ENCODE measurements around the gene CEACAM19. TPM values are rescaled to one million over a fixed set of nuclear protein-coding genes. Genes with fewer than 3 reads are reported as not detected.

CEACAM19 gene
- total RNA-seq, 2 donors from 2014 or later: 5.3 to 6.1 TPM

DNA sequence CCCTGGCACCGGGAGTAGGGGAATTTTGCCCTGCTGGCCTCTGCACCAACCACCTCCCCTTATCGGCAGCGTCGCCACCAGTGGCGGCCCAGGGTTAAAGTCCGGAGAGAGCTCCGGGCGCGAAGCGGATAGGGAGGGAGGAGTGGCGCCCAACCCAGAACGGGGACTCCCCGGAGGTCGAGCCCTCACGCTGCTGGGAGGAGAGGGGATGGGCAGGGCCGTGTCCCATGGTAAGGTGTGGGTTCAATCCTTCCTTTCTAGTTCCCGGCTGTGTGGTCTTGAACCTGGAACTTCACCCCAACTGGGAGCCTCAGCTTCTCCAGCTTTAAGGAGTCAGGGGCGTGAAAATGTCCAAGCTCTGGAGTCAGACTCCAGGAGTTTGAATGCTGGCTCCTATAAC, 54.0 kb downstream of the CEACAM19 start:
- Histone ChIP-seq H3K4me3 (peak overlapping the region; percentile 34), H3K36me3 (no peaks in the 10 kb centered on the region), H3K27me3 (no peaks in the 10 kb centered on the region), H3K9me3 (no peaks in the 10 kb centered on the region), H3K4me1 (peaks cover 4% of the 10 kb centered on the region), H3K9ac (ENCODE audit: low read depth in 2 of 2, low read length in 2 of 2) (peak overlapping the region in 1 of 2 donors; percentile 89), H3K27ac (peak overlapping the region; percentile 67)
- DNase-seq: peak; percentile 94
- TF ChIP-seq, protein P1, sequence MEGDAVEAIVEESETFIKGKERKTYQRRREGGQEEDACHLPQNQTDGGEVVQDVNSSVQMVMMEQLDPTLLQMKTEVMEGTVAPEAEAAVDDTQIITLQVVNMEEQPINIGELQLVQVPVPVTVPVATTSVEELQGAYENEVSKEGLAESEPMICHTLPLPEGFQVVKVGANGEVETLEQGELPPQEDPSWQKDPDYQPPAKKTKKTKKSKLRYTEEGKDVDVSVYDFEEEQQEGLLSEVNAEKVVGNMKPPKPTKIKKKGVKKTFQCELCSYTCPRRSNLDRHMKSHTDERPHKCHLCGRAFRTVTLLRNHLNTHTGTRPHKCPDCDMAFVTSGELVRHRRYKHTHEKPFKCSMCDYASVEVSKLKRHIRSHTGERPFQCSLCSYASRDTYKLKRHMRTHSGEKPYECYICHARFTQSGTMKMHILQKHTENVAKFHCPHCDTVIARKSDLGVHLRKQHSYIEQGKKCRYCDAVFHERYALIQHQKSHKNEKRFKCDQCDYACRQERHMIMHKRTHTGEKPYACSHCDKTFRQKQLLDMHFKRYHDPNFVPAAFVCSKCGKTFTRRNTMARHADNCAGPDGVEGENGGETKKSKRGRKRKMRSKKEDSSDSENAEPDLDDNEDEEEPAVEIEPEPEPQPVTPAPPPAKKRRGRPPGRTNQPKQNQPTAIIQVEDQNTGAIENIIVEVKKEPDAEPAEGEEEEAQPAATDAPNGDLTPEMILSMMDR (IDR thresholded peaks at IDR 0.05): no peak
- intact Hi-C loops (cut with DNase I): no loop called here

DNA sequence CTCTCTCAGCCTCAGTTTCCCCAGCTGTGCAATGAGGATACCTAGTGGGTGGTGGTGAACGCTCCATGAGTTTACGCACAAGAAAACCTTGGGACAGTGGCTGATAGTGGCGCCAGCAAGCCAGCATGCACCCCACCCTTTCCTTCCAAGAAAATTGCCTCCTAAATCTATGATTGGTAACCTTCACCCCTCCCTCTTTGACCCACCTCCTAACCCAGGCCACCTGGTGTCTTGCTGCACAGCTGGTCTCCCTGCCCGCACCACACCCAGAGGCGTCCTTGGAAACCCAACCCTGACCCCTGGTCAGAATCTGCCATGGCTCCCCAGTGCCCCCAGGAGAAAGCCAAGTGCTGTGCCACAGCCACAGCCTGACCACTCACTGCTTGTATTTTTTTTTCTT, 54.4 kb downstream of the CEACAM19 start:
- TF ChIP-seq, protein P1 (IDR thresholded peaks at IDR 0.05): no peak
- intact Hi-C loops (cut with DNase I): no loop called here
- H3K4me3 ChIP-seq: peak overlapping the region; percentile 12
- no peaks in the 10 kb centered on the region for H3K9me3 ChIP-seq
- peak overlapping the region; percentile 67 for H3K27ac ChIP-seq
- peaks cover 4% of the 10 kb centered on the region for H3K4me1 ChIP-seq
- no peaks in the 10 kb centered on the region for H3K36me3 ChIP-seq
- DNase-seq: peak; percentile 82
- H3K9ac ChIP-seq (ENCODE audit: low read depth in 2 of 2, low read length in 2 of 2): peak overlapping the region in 1 of 2 donors; percentile 89
- no peaks in the 10 kb centered on the region for H3K27me3 ChIP-seq

DNA sequence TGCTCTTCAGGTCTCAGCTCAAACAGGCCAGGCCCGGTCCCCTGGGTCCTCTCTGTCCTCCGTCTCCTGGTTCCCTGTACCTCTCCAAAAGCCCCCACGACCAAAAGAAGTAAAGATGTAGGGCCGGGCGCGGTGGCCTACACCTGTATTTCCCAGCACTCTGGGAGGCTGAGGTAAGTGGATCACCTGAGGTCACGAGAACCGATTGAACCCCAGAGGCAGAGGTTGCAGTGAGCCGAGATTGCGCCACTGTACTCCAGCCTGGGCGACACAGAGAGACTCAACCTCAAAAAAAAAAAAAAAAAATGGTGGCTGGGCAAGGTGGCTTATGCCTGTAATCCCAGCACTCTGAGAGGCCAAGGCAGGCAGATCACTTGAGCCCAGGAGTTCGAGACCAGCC, 55.2 kb downstream of the CEACAM19 start:
- no peaks in the 10 kb centered on the region for H3K36me3 ChIP-seq
- H3K27me3 ChIP-seq: no peaks in the 10 kb centered on the region
- TF ChIP-seq, protein P1 (IDR thresholded peaks at IDR 0.05): no peak
- intact Hi-C loops (cut with DNase I): no loop called here
- peaks cover 4% of the 10 kb centered on the region for H3K4me1 ChIP-seq
- H3K9me3 ChIP-seq: no peaks in the 10 kb centered on the region
- DNase-seq: peak; percentile 31
- peak overlapping the region in 1 of 2 donors; percentile 89 for H3K9ac ChIP-seq (ENCODE audit: low read depth in 2 of 2, low read length in 2 of 2)
- no peak overlapping the region for H3K4me3 ChIP-seq
- H3K27ac ChIP-seq: peak overlapping the region; percentile 67

DNA sequence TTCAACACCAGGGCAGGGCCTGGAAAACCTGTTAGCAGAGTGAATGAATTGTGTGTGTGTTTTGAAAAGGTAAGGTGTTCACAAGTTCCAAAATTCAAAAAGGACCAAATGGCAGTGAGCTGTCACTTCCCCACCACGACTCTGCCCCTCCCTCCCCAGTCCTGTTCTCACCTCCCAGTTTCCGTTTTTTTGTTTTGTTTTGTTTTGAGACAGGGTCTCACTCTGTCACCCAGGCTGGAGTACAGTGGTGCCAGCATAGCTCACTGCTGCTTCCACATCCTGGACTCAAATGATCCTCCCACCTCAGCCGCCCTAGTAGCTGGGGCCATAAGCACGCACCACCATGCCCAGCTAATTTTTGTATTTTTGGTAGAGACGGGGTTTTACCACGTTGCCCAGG, 56.9 kb downstream of the CEACAM19 start:
- no peaks in the 10 kb centered on the region for H3K36me3 ChIP-seq
- no peak overlapping the region for H3K27ac ChIP-seq
- no peak overlapping the region for H3K4me3 ChIP-seq
- H3K9ac ChIP-seq (ENCODE audit: low read depth in 2 of 2, low read length in 2 of 2): peak overlapping the region in 1 of 2 donors; percentile 34
- intact Hi-C loops (cut with DNase I): no loop called here
- H3K9me3 ChIP-seq: no peaks in the 10 kb centered on the region
- no peak for DNase-seq
- peaks cover 4% of the 10 kb centered on the region for H3K4me1 ChIP-seq
- TF ChIP-seq, protein P1 (IDR thresholded peaks at IDR 0.05): no peak
- H3K27me3 ChIP-seq: no peaks in the 10 kb centered on the region

DNA sequence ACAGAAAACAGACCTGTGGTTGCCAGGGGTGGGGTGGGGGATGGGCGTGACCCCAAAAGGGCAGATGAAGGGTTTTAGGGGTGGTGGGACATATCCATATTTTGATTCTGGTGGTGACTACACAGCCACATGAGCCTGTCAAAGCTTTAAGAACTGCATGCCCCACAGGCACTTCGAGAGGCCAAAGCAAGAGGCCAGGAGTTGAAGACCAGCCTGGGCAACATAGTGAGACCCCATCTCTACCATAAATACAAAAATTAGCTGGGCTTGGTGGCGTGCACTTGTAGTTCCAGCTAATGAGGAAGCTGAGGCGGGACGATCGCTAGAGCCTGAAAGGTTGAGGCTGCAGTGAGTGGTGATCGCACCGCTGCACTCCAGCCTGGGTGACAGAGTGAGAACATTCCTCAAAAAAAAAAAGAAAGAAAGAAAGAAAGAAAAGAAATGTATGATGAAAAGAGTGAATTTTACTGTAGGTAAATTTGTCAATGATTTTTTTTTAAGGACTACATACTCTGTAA, 58.3 kb downstream of the CEACAM19 start:
- Histone ChIP-seq H3K4me3 (no peak overlapping the region), H3K4me1 (peaks cover 4% of the 10 kb centered on the region), H3K9ac (ENCODE audit: low read depth in 2 of 2, low read length in 2 of 2) (no peak overlapping the region), H3K36me3 (no peaks in the 10 kb centered on the region), H3K9me3 (no peaks in the 10 kb centered on the region), H3K27me3 (no peaks in the 10 kb centered on the region), H3K27ac (no peak overlapping the region)
- no peak for DNase-seq
- TF ChIP-seq, protein P1 (IDR thresholded peaks at IDR 0.05): no peak
- intact Hi-C loops (cut with DNase I): no loop called here
